Measurements from ENCODE around the gene NFIX. TPM values are rescaled to one million over a fixed set of nuclear protein-coding genes. Genes with fewer than 3 reads are reported as not detected.
A peak's percentile ranks its signal among the peaks of the same experiment; 100 is the strongest.
"Not testable (repeated sequence)": the region's sequence is repeated elsewhere in the genome, so short reads cannot be mapped to it uniquely, and the experiment has no call there.

NFIX gene
- total and polyA plus RNA-seq, 12 donors: 16.8 to 162 (median 138) TPM

GRCh38 chr19:12956446-12957388, 38.6 kb upstream of the NFIX start, which contains the start of gene GADD45GIP1:
Gene GADD45GIP1, minus strand, starts transcription at chr19:12957223. Its CDS starts 11 bp downstream, at chr19:12957212.
- H3K27me3 ChIP-seq: no peaks in the 10 kb centered on the region
- H3K4me1 ChIP-seq: peaks cover 19 to 54% (median 48%) of the 10 kb centered on the region in 9 donors
- 4% methylated on average over 79 to 84 of the region's 84 CpGs for WGBS, 2 donors
- no peak for TF ChIP-seq CTCF (IDR thresholded peaks at IDR 0.05)
- H3K27ac ChIP-seq: peak within 1 kb of the TSS; percentile 82 to 96 (median 92)
- ATAC-seq (peak; percentile 87 to 96 (median 92)), DNase-seq (peak; percentile 74 to 84)
- no peaks in the 10 kb centered on the region for H3K9me3 ChIP-seq
- H3K4me3 ChIP-seq: peak within 1 kb of the TSS; percentile 70 to 96 (median 83)
- intact Hi-C loops (cut with DNase I): no loop called here
- H3K36me3 ChIP-seq: peaks cover 0 to 37% (median 17%) of the 10 kb centered on the region in 9 donors

GRCh38 chr19:12957389-12957952, 37.8 kb upstream of the NFIX start:
- H3K36me3 ChIP-seq: peaks cover 0 to 29% (median 9%) of the 10 kb centered on the region in 9 donors
- peak overlapping the region; percentile 70 to 96 (median 83) for H3K4me3 ChIP-seq
- DNase-seq; H3K27me3 ChIP-seq; H3K9me3 ChIP-seq; intact Hi-C loops (cut with DNase I): not testable (repeated sequence)
- 30 to 35% methylated on average over 31 of the region's 31 CpGs for WGBS, 2 donors
- H3K4me1 ChIP-seq: peaks cover 16 to 47% (median 42%) of the 10 kb centered on the region in 9 donors
- H3K27ac ChIP-seq: peak overlapping the region; percentile 82 to 96 (median 92)
- ATAC-seq: peak in 4 of 8 donors; percentile 8 to 20 (median 16)

- no peak overlapping the region for H3K27ac ChIP-seq
- H3K9me3 ChIP-seq: no peaks in the 10 kb centered on the region
- no peak overlapping the region for H3K4me3 ChIP-seq
- H3K4me1 ChIP-seq: peaks cover 3 to 27% (median 25%) of the 10 kb centered on the region in 9 donors
- TF ChIP-seq CTCF (IDR thresholded peaks at IDR 0.05): no peak
- ATAC-seq (no peak), DNase-seq (no peak)
- 77 to 81% methylated on average over 6 of the region's 6 CpGs for WGBS, 2 donors
- H3K36me3 ChIP-seq: peaks cover 0 to 9% (median 0%) of the 10 kb centered on the region in 9 donors
- intact Hi-C loops (cut with DNase I): no loop called here
- no peaks in the 10 kb centered on the region for H3K27me3 ChIP-seq
Measured at GRCh38 chr19:12959481-12959880, 35.8 kb upstream of the NFIX start.

GRCh38 chr19:12965017-12965811, 30.1 kb upstream of the NFIX start:
- WGBS, 2 donors: 1% methylated on average over 34 of the region's 34 CpGs
- DNase-seq: peak; percentile 77 to 86
- Histone ChIP-seq H3K36me3 (no peaks in the 10 kb centered on the region), H3K9me3 (no peaks in the 10 kb centered on the region), H3K27ac (peak overlapping the region in 9 of 10 donors; percentile 36 to 73 (median 58)), H3K4me3 (peak overlapping the region; percentile 16 to 57 (median 53)), H3K27me3 (no peaks in the 10 kb centered on the region), H3K4me1 (peaks cover 0 to 18% (median 7%) of the 10 kb centered on the region in 9 donors)
- peak; percentile 82 to 93 (median 84) for TF ChIP-seq CTCF (IDR thresholded peaks at IDR 0.05)
- peak; percentile 88 to 94 (median 92) for ATAC-seq
- intact Hi-C loops (cut with DNase I): loop anchor here in 3 of 10 donors (2.0 to 10.0 kb wide), 2 partner anchors 80 kb away; partner anchors contain the start of genes DNASE2 (in 2 of the 3) and KLF1 (in 2 of the 3)

Data from heart right ventricle (tissue), 16 donors.